Body of pancreas (tissue), 4 donors: ENCODE measurements around the gene NOS3.

ENCODE experiments used
- POLR2A ChIP-seq, 3 donors: fragments of 450-650 bp; IDR thresholded peaks; one replicate each; pipeline ENCODE4 v1.6.1; 2016; ENCODE audit warnings: antibody characterized with exemption in 3 of 3, mild to moderate bottlenecking in 2 of 3
- TF ChIP-seq, protein P1 (sequence below), 7 experiments: fragments of 450-650 bp in 4 of 7; fragments of 200-600 bp in 3 of 7; sonication (generic) in 3 of 7; IDR thresholded peaks; one replicate each; pipeline ENCODE4 v1.5.1; 2016 to 2019; ENCODE audit warnings: antibody characterized with exemption in 7 of 7

GRCh38 chr7:151058781-151059366 is 68.1 kb downstream of the NOS3 start:
- no peak for TF ChIP-seq POLR2A (IDR thresholded peaks at IDR 0.05)
- TF ChIP-seq, protein P1, sequence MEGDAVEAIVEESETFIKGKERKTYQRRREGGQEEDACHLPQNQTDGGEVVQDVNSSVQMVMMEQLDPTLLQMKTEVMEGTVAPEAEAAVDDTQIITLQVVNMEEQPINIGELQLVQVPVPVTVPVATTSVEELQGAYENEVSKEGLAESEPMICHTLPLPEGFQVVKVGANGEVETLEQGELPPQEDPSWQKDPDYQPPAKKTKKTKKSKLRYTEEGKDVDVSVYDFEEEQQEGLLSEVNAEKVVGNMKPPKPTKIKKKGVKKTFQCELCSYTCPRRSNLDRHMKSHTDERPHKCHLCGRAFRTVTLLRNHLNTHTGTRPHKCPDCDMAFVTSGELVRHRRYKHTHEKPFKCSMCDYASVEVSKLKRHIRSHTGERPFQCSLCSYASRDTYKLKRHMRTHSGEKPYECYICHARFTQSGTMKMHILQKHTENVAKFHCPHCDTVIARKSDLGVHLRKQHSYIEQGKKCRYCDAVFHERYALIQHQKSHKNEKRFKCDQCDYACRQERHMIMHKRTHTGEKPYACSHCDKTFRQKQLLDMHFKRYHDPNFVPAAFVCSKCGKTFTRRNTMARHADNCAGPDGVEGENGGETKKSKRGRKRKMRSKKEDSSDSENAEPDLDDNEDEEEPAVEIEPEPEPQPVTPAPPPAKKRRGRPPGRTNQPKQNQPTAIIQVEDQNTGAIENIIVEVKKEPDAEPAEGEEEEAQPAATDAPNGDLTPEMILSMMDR (IDR thresholded peaks at IDR 0.05) = no peak
